Suprapubic skin (tissue), 4 donors: ENCODE results near the gene ELMO1.

ENCODE experiments used
- CTCF ChIP-seq, 2 donors: fragments of 200-600 bp in 1 of 2; fragments of 450-650 bp in 1 of 2; sonication (generic) in 1 of 2; IDR thresholded peaks; one replicate each; pipeline ENCODE4 v1.5.1; 2016 to 2019; ENCODE audit warnings: antibody characterized with exemption in 2 of 2, mild to moderate bottlenecking in 1 of 2, moderate library complexity in 1 of 2
- EP300 ChIP-seq: sonication (generic); formaldehyde crosslinking; IDR thresholded peaks from one replicate; pipeline ENCODE4 v1.6.1; 2017; ENCODE audit warnings: antibody characterized with exemption
- POLR2A ChIP-seq, 2 donors: fragments of 450-650 bp; IDR thresholded peaks; one replicate each; pipeline ENCODE4 v1.6.1; 2017; ENCODE audit warnings: antibody characterized with exemption in 2 of 2, mild to moderate bottlenecking in 2 of 2, moderate library complexity in 2 of 2
- POLR2AphosphoS5 ChIP-seq, 3 donors: sonication (generic); formaldehyde crosslinking; IDR thresholded peaks; one replicate each; pipeline ENCODE4 v1.6.1; 2017; ENCODE audit warnings: antibody characterized with exemption in 3 of 3

- TF ChIP-seq CTCF (IDR thresholded peaks at IDR 0.05) = no peak
- no peak for TF ChIP-seq POLR2A (IDR thresholded peaks at IDR 0.05)
- no peak for TF ChIP-seq POLR2AphosphoS5 (IDR thresholded peaks at IDR 0.05)
- no peak for TF ChIP-seq EP300
These were observed 507.3 kb downstream of the ELMO1 start for GRCh38 chr7:36941359-36941758.
